IMR-90 (cell line): ENCODE data around the gene ADAMTS19.

Source experiments
- BHLHE40 ChIP-seq: fragments of 150-350 bp; IDR thresholded peaks from 2 replicates; pipeline ENCODE4 v1.6.1; 2016; ENCODE audit warnings: mild to moderate bottlenecking, low read depth, low read length
- CEBPB ChIP-seq: IDR thresholded peaks from 2 replicates; pipeline ENCODE4 v1.6.1; 2012; ENCODE audit warnings: low read depth, low read length, improper control_type of control experiment
- MAFK ChIP-seq: IDR thresholded peaks from 2 replicates; pipeline ENCODE4 v1.6.1; 2012; ENCODE audit warnings: low read depth, low read length, improper control_type of control experiment
- MXI1 ChIP-seq: IDR thresholded peaks from 2 replicates; pipeline ENCODE4 v1.6.1; 2012; ENCODE audit warnings: low read depth, mild to moderate bottlenecking, low read length, moderate library complexity, borderline replicate concordance
- NFE2L2 ChIP-seq: fragments of 150-350 bp; IDR thresholded peaks from 2 replicates; pipeline ENCODE4 v1.6.1; 2016; ENCODE audit warnings: low read depth, mild to moderate bottlenecking, low read length
- POLR2A ChIP-seq: IDR thresholded peaks from 2 replicates; pipeline ENCODE4 v1.6.1; 2012; ENCODE audit warnings: mild to moderate bottlenecking, low read depth, low read length
- RAD21 ChIP-seq: IDR thresholded peaks from 2 replicates; pipeline ENCODE4 v1.6.1; 2012; ENCODE audit warnings: low read length, improper control_type of control experiment
- RFX5 ChIP-seq: IDR thresholded peaks from 2 replicates; pipeline ENCODE4 v1.8.0; 2012; ENCODE audit warnings: low read depth, mild to moderate bottlenecking, low read length, moderate library complexity
- SMC3 ChIP-seq: fragments of 150-350 bp; IDR thresholded peaks from 2 replicates; pipeline ENCODE4 v1.6.1; 2016; ENCODE audit warnings: low read depth, mild to moderate bottlenecking, antibody characterized with exemption, low read length, moderate library complexity
- TF ChIP-seq, protein P1 (sequence below): conservative IDR thresholded peaks from 2 replicates; pipeline ENCODE4 v1.5.1; 2012; ENCODE audit warnings: mild to moderate bottlenecking, low read depth, low read length, improper control_type of control experiment
- TF ChIP-seq, protein P2 (sequence below): fragments of 150-350 bp; IDR thresholded peaks from 2 replicates; pipeline ENCODE4 v1.6.1; 2017; ENCODE audit warnings: mild to moderate bottlenecking, antibody characterized with exemption, low read length, low read depth

DNA sequence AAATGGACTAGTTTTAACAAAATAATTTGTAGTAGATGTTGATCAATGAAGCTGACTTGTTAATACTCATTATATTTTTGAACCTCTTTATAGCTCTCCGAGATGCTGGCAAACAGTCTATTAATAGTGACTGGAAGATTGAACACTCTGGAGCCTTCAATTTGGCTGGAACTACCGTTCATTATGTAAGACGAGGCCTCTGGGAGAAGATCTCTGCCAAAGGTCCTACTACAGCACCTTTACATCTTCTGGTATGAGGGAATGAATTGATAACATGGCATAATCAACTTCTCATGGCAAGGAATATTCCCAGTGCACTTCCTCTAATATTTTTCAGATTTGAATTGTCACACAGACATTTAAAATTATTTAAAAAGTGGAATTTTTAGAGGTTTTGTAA, 219.6 kb downstream of the ADAMTS19 start:
- TF ChIP-seq, protein P1, sequence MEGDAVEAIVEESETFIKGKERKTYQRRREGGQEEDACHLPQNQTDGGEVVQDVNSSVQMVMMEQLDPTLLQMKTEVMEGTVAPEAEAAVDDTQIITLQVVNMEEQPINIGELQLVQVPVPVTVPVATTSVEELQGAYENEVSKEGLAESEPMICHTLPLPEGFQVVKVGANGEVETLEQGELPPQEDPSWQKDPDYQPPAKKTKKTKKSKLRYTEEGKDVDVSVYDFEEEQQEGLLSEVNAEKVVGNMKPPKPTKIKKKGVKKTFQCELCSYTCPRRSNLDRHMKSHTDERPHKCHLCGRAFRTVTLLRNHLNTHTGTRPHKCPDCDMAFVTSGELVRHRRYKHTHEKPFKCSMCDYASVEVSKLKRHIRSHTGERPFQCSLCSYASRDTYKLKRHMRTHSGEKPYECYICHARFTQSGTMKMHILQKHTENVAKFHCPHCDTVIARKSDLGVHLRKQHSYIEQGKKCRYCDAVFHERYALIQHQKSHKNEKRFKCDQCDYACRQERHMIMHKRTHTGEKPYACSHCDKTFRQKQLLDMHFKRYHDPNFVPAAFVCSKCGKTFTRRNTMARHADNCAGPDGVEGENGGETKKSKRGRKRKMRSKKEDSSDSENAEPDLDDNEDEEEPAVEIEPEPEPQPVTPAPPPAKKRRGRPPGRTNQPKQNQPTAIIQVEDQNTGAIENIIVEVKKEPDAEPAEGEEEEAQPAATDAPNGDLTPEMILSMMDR, result no peak
- no peak for TF ChIP-seq RFX5
- TF ChIP-seq MXI1, result no peak
- no peak for TF ChIP-seq POLR2A
- no peak for TF ChIP-seq CEBPB
- no peak for TF ChIP-seq RAD21
- TF ChIP-seq, protein P2, sequence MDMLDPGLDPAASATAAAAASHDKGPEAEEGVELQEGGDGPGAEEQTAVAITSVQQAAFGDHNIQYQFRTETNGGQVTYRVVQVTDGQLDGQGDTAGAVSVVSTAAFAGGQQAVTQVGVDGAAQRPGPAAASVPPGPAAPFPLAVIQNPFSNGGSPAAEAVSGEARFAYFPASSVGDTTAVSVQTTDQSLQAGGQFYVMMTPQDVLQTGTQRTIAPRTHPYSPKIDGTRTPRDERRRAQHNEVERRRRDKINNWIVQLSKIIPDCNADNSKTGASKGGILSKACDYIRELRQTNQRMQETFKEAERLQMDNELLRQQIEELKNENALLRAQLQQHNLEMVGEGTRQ, result no peak
- TF ChIP-seq SMC3, result no peak
- no peak for TF ChIP-seq NFE2L2
- no peak for TF ChIP-seq MAFK
- TF ChIP-seq BHLHE40, result no peak
